GM12801 (cell line): ENCODE data around the gene LDLRAD4.

Experiments
- TF ChIP-seq, protein P1 (sequence below): IDR thresholded peaks from one replicate; pipeline ENCODE4 v1.5.1; 2011; ENCODE audit warnings: control low read depth; ENCODE audit not compliant: insufficient read length; ENCODE audit errors: extremely low read depth

LDLRAD4 gene

DNA sequence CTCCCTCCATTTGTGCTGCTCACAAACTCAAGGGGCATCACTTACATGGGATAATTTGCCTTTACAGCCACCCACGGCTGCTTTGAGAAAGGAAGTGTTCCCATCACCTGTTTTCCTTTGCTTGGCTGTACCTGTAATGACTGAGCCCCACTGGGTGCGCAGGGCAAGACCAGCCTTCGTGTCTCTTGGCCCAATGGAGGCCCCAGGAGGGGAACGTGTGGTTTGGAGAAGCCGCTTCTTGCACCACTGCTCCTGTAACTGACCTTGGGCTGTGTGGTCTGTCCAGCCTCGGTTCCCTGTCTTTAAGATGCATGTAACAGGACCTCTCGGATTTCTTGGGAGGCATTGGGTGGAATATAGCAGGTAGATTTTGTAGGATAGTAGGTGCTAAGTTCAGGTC is 41.1 kb downstream of the LDLRAD4 start:
- TF ChIP-seq, protein P1, sequence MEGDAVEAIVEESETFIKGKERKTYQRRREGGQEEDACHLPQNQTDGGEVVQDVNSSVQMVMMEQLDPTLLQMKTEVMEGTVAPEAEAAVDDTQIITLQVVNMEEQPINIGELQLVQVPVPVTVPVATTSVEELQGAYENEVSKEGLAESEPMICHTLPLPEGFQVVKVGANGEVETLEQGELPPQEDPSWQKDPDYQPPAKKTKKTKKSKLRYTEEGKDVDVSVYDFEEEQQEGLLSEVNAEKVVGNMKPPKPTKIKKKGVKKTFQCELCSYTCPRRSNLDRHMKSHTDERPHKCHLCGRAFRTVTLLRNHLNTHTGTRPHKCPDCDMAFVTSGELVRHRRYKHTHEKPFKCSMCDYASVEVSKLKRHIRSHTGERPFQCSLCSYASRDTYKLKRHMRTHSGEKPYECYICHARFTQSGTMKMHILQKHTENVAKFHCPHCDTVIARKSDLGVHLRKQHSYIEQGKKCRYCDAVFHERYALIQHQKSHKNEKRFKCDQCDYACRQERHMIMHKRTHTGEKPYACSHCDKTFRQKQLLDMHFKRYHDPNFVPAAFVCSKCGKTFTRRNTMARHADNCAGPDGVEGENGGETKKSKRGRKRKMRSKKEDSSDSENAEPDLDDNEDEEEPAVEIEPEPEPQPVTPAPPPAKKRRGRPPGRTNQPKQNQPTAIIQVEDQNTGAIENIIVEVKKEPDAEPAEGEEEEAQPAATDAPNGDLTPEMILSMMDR: no peak

DNA sequence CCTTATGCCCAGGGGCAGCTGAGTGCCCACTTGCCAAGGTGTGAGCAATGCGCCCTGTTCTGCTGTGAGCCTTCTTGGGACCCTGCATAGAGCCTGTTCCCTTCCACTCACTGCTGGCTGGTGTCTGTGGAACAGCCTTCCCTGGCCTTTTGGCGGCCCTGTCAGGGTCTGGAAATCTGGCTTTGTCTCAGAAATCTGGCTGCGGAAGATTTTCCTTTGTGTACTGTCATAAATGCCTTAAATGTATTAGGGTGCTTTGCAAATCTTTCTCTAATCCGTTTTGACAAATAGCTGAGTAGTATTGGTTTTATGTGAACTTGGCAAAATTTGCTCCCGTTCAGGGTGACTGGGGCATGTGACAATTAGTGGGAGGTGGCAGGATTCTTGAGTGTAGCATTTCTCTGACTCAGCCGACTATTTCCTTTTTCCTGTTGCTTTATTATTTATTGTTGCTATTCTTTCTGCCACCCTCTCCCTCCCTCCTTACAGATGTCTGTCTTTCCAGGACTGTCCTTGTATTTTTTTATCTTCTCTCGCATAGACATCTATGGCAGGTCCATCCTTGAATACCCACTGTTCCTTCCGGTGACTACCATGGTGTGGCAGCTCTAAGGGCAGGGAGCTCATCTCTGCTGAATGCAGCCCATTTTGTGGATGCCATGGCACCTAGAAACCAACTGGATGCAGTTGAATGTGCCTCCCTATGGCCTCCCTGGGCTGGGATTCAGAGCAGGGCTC is 41.8 kb downstream of the LDLRAD4 start:
- TF ChIP-seq, protein P1: no peak

DNA sequence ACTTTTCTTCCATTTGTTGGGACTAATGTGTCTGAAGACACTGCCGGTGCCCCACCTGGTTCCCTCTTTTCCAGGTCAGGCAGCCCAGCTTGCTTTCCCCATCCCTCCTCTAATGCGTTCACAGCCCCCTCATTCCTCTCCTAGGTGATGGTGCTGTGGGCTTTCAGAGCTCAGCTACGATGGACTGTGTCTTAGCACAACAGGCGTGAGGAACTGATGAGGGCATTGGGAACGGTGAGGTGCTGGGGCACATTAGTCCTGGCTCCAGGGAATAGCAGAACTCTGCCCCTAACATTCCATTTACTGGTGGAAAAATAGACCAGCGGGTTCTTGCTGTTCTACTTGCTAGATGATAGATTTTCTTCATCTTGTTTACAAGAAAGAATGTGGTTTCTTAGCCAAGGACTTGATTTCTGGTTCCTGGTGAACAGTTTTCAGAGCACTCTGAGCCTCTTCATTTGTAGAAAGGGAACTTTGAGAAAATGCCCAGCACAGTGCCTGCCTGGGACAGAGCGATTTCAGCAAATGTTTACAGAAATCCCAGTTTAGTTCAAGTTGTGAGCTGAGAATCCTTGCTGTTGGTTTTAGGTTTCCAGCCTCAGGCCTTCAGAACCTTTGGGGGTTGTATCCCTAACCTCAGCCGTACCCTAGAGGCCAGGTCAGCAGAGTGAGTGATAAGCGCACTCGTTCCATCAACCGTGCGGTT is 42.5 kb downstream of the LDLRAD4 start:
- TF ChIP-seq, protein P1: no peak

DNA sequence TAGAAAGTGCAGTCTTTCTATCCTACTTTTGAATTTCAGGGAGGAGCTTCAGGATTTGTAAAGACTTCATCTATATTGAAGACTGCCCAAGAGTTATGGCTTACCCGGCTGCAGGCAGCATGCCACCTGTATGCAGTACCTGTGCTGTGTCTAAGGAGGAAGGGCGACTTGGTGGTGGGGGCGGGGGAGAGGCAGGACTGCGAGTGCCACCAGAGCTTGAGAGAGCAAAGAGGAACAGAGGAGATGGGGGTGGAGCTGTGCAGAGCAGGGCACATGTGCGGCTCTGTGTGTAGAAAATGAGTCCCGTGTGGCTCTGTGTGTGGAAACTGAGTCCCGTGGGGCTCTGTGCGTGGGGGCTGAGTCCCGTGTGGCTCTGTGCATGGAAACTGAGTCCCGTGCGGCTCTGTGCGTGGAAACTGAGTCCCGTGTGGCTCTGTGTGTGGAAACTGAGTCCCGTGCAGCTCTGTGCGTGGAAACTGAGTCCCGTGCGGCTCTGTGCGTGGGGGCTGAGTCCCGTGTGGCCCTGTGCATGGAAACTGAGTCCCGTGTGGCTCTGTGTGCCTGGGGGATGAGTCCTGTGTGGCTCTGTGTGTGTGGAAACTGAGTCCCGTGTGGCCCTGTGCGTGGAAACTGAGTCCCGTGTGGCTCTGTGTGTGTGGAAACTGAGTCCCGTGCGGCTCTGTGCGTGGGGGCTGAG is 43.2 kb downstream of the LDLRAD4 start:
- TF ChIP-seq, protein P1: no peak

DNA sequence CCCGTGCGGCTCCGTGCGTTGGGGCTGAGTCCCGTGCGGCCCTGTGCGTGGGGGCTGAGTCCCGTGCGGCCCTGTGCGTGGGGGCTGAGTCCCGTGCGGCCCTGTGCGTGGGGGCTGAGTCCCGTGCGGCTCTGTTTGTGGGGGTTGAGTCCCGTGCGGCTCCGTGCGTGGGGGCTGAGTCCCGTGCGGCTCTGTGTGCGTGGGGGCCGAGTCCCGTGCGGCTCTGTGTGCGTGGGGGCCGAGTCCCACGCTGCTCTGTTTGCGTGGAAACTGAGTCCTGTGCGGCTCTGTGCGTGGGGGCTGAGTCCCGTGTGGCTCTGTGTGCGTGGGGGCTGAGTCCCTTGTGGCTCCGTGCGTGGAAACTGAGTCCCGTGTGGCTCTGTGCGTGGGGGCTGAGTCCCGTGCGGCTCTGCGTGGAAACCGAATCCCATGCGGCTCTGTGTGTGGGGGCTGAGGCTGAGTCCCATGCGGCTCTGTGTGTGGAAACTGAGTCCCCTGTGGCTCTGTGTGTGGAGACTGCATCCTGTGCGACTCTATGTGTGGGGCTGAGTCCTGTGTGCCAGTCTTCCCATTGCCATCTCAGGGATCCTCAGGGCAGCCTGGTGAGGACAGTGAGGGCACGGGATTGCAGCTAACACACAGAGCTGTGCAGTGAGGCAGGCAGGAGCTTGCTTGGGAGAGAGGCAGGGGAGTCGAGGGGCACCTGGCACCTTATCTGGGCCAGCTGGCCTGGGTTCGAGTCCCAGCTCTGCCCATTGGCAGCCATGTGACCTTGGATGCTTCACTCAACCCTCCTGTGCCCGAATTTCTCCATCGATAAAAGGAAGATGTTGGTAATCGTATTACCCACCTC is 44.5 kb downstream of the LDLRAD4 start:
- TF ChIP-seq, protein P1: no peak

DNA sequence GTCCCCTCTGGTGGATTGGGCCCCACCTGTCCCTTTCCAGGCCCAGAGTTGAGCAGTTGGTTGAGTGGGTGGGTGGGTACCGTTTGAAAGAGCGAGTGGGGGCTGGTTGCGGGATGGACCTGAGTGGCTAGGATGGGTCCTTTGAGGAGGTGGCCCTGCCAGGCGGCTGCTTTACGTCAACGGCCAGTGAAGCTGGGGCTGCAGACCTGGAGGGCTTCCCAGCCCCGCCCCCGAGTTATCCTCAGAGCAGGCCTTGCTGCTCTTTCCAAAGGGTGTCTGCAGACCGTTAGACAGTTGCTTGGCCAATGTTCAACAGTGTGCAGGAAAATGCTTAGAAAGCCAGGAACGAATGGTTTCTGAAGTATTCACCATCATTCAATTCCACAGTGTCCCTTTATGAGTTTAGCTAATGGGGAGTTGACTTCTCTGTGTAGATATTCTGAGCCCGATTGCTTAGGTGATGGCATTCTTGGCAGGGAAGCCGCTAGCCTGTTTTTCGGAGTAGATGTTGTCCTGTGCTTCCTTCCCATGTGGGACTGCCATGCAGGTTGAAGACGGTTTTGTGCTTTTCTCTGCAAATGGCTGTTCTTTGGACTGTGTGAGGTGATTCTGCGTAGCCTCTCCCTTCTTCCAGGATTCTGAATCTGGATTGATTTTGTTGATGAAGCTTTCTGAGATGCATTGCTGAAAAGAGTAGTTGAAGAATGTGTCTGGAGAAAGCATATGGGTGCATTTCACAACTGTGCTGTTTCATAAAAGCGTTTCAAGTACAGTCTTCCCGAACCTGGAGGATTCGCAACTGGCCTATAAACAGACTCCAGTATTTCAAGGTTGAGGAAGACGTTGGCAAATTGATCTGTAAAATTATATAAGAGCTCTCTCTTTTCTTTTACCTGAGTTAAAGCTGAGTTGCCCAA is 45.8 kb downstream of the LDLRAD4 start:
- TF ChIP-seq, protein P1: no peak
